ENCODE measurements around the gene KIF6.

The KIF6 gene

GRCh38 chr6:39347906-39348585 lies 377.2 kb downstream of the KIF6 start:
- peak; percentile 21 to 25 for DNase-seq (ENCODE audit: low read depth in 2 of 2)

GRCh38 chr6:39347206-39347605 lies 378.0 kb downstream of the KIF6 start:
- DNase-seq (ENCODE audit: low read depth in 2 of 2), result no peak

- DNase-seq (ENCODE audit: low read depth in 2 of 2), result no peak
Observed at GRCh38 chr6:39344821-39345280, 380.4 kb downstream of the KIF6 start.

- no peak for DNase-seq (ENCODE audit: low read depth in 2 of 2)
Observed at GRCh38 chr6:39343396-39343870, 381.8 kb downstream of the KIF6 start.

- no peak for DNase-seq (ENCODE audit: low read depth in 2 of 2)
Observed at GRCh38 chr6:39342692-39343395, 382.4 kb downstream of the KIF6 start.

GRCh38 chr6:39341937-39342336 lies 383.3 kb downstream of the KIF6 start:
- DNase-seq (ENCODE audit: low read depth in 2 of 2), result no peak

GRCh38 chr6:39341352-39341751 lies 383.9 kb downstream of the KIF6 start:
- DNase-seq (ENCODE audit: low read depth in 2 of 2), result no peak

- no peak for DNase-seq (ENCODE audit: low read depth in 2 of 2)
Observed at GRCh38 chr6:39339868-39340550, 385.2 kb downstream of the KIF6 start.

- DNase-seq (ENCODE audit: low read depth in 2 of 2), result no peak
Observed at GRCh38 chr6:39339096-39339867, 385.9 kb downstream of the KIF6 start.

- no peak for DNase-seq (ENCODE audit: low read depth in 2 of 2)
Observed at GRCh38 chr6:39338397-39338796, 386.8 kb downstream of the KIF6 start.

GRCh38 chr6:39335780-39336545 lies 389.2 kb downstream of the KIF6 start:
- DNase-seq (ENCODE audit: low read depth in 2 of 2), result no peak

- no peak for DNase-seq (ENCODE audit: low read depth in 2 of 2)
Observed at GRCh38 chr6:39333644-39334438, 391.4 kb downstream of the KIF6 start.

- DNase-seq (ENCODE audit: low read depth in 2 of 2), result no peak
Observed at GRCh38 chr6:39330476-39330875, 394.7 kb downstream of the KIF6 start.

GRCh38 chr6:39330057-39330456 lies 395.2 kb downstream of the KIF6 start:
- DNase-seq (ENCODE audit: low read depth in 2 of 2), result no peak

- no peak for DNase-seq (ENCODE audit: low read depth in 2 of 2)
Observed at GRCh38 chr6:39328066-39328465, 397.1 kb downstream of the KIF6 start.

- no peak for DNase-seq (ENCODE audit: low read depth in 2 of 2)
Observed at GRCh38 chr6:39327507-39327906, 397.7 kb downstream of the KIF6 start.

- no peak for DNase-seq (ENCODE audit: low read depth in 2 of 2)
Observed at GRCh38 chr6:39322306-39322850, 402.8 kb downstream of the KIF6 start, which contains the start of gene KCNK16. Gene KCNK16, minus strand, starts transcription at chr6:39322702. Its CDS starts 162 bp downstream, at chr6:39322540.

- no peak for DNase-seq (ENCODE audit: low read depth in 2 of 2)
Observed at GRCh38 chr6:39321761-39322160, 403.4 kb downstream of the KIF6 start.

GRCh38 chr6:39320363-39320984 lies 404.7 kb downstream of the KIF6 start:
- no peak for DNase-seq (ENCODE audit: low read depth in 2 of 2)
